ENCODE data around the gene FARSB. TPM values are rescaled to one million over a fixed set of nuclear protein-coding genes. Genes with fewer than 3 reads are reported as not detected.

The FARSB gene
- total RNA-seq, 2 experiments from 2014 or later, result 16.6 to 17.6 TPM

GRCh38 chr2:222677981-222678380 lies 22.1 kb upstream of the FARSB start:
- no peaks in the 10 kb centered on the region for H3K36me3 Mint-ChIP-seq
- POLR2A ChIA-PET, result no interaction called here
- DNase-seq (no peak), ATAC-seq (ENCODE audit: low read depth) (no peak)
- no peaks in the 10 kb centered on the region for H3K4me1 Mint-ChIP-seq
- no peaks in the 10 kb centered on the region for H3K9me3 Mint-ChIP-seq
- peaks cover 76% of the 10 kb centered on the region for H3K27me3 Mint-ChIP-seq
- H3K27ac Mint-ChIP-seq, result no peak overlapping the region
- no peak overlapping the region for H3K4me3 Mint-ChIP-seq

GRCh38 chr2:222673883-222674282 lies 18.0 kb upstream of the FARSB start:
- POLR2A ChIA-PET, result no interaction called here
- Mint-ChIP-seq H3K9me3 (no peaks in the 10 kb centered on the region), H3K4me1 (peaks cover 5% of the 10 kb centered on the region), H3K36me3 (no peaks in the 10 kb centered on the region), H3K27me3 (peaks cover 80% of the 10 kb centered on the region), H3K27ac (no peak overlapping the region), H3K4me3 (no peak overlapping the region)
- no peak for ATAC-seq (ENCODE audit: low read depth)
- DNase-seq, result no peak

GRCh38 chr2:222673273-222673672 lies 17.4 kb upstream of the FARSB start:
- Mint-ChIP-seq H3K9me3 (no peaks in the 10 kb centered on the region), H3K27ac (no peak overlapping the region), H3K27me3 (peaks cover 80% of the 10 kb centered on the region), H3K4me1 (peaks cover 5% of the 10 kb centered on the region), H3K4me3 (no peak overlapping the region), H3K36me3 (no peaks in the 10 kb centered on the region)
- DNase-seq (no peak), ATAC-seq (ENCODE audit: low read depth) (no peak)
- POLR2A ChIA-PET, result interaction anchor here (0.6 kb wide), 1 partner anchor 13 kb away, joined by 3 read pairs; no protein-coding TSS in a partner anchor

- Mint-ChIP-seq H3K9me3 (no peaks in the 10 kb centered on the region), H3K27ac (no peak overlapping the region), H3K4me3 (peak overlapping the region; percentile 59), H3K27me3 (peaks cover 75% of the 10 kb centered on the region), H3K4me1 (peaks cover 5% of the 10 kb centered on the region), H3K36me3 (no peaks in the 10 kb centered on the region)
- POLR2A ChIA-PET, result no interaction called here
- ATAC-seq (ENCODE audit: low read depth) (no peak), DNase-seq (no peak)
Measured at GRCh38 chr2:222672068-222672401, 16.1 kb upstream of the FARSB start.

- peaks cover 76% of the 10 kb centered on the region for H3K27me3 Mint-ChIP-seq
- H3K4me3 Mint-ChIP-seq, result peak within 1 kb of the TSS; percentile 59
- peak; percentile 29 for DNase-seq
- ATAC-seq (ENCODE audit: low read depth), result peak; percentile 63
- H3K9me3 Mint-ChIP-seq, result no peaks in the 10 kb centered on the region
- H3K27ac Mint-ChIP-seq, result no peak within 1 kb of the TSS
- peaks cover 5% of the 10 kb centered on the region for H3K4me1 Mint-ChIP-seq
- POLR2A ChIA-PET, result interaction anchor here (0.7 kb wide), 1 partner anchor 241 kb away, joined by 3 read pairs; no protein-coding TSS in a partner anchor
- H3K36me3 Mint-ChIP-seq, result no peaks in the 10 kb centered on the region
Measured at GRCh38 chr2:222671259-222672067, 15.6 kb upstream of the FARSB start, which contains the start of gene MOGAT1. Gene MOGAT1 (plus strand): TSS chr2:222671658. CDS start chr2:222671786, 128 bp downstream.

GRCh38 chr2:222670191-222671038 lies 14.5 kb upstream of the FARSB start:
- no peaks in the 10 kb centered on the region for H3K36me3 Mint-ChIP-seq
- no peak overlapping the region for H3K27ac Mint-ChIP-seq
- H3K4me1 Mint-ChIP-seq, result peaks cover 5% of the 10 kb centered on the region
- H3K9me3 Mint-ChIP-seq, result no peaks in the 10 kb centered on the region
- POLR2A ChIA-PET, result interaction anchor here (0.5 kb wide), 1 partner anchor 1218 kb away, joined by 4 read pairs; no protein-coding TSS in a partner anchor
- DNase-seq (no peak), ATAC-seq (ENCODE audit: low read depth) (no peak)
- H3K27me3 Mint-ChIP-seq, result peaks cover 72% of the 10 kb centered on the region
- H3K4me3 Mint-ChIP-seq, result no peak overlapping the region

- Mint-ChIP-seq H3K4me3 (no peak overlapping the region), H3K4me1 (peaks cover 5% of the 10 kb centered on the region), H3K9me3 (no peaks in the 10 kb centered on the region), H3K27ac (no peak overlapping the region), H3K36me3 (no peaks in the 10 kb centered on the region), H3K27me3 (peaks cover 63% of the 10 kb centered on the region)
- DNase-seq (no peak), ATAC-seq (ENCODE audit: low read depth) (no peak)
- POLR2A ChIA-PET, result no interaction called here
Measured at GRCh38 chr2:222669353-222669752, 13.5 kb upstream of the FARSB start.

GRCh38 chr2:222668494-222669154 lies 12.7 kb upstream of the FARSB start:
- H3K27me3 Mint-ChIP-seq, result peaks cover 58% of the 10 kb centered on the region
- POLR2A ChIA-PET, result no interaction called here

GRCh38 chr2:222663479-222663878 lies 7.6 kb upstream of the FARSB start:
- ATAC-seq (ENCODE audit: low read depth) (no peak), DNase-seq (no peak)
- POLR2A ChIA-PET, result no interaction called here
- H3K27ac Mint-ChIP-seq, result no peak overlapping the region
- peaks cover 11% of the 10 kb centered on the region for H3K27me3 Mint-ChIP-seq
- H3K36me3 Mint-ChIP-seq, result no peaks in the 10 kb centered on the region
- H3K4me1 Mint-ChIP-seq, result no peaks in the 10 kb centered on the region
- H3K4me3 Mint-ChIP-seq, result no peak overlapping the region
- H3K9me3 Mint-ChIP-seq, result no peaks in the 10 kb centered on the region

More at GRCh38 chr2:222668494-222669154, 12.7 kb upstream of the FARSB start:
- H3K36me3 Mint-ChIP-seq, result no peaks in the 10 kb centered on the region
- H3K4me3 Mint-ChIP-seq, result no peak overlapping the region
- no peak overlapping the region for H3K27ac Mint-ChIP-seq
- DNase-seq, result no peak
- H3K9me3 Mint-ChIP-seq, result no peaks in the 10 kb centered on the region
- no peak for ATAC-seq (ENCODE audit: low read depth)
- H3K4me1 Mint-ChIP-seq, result peaks cover 5% of the 10 kb centered on the region

GRCh38 chr2:222656526-222657446 lies 894 bp upstream of the FARSB start:
- H3K4me1 Mint-ChIP-seq, result peaks cover 20% of the 10 kb centered on the region
- H3K36me3 Mint-ChIP-seq, result no peaks in the 10 kb centered on the region
- no peaks in the 10 kb centered on the region for H3K27me3 Mint-ChIP-seq
- DNase-seq, result no peak
- peak overlapping the region; percentile 98 for H3K4me3 Mint-ChIP-seq
- H3K9me3 Mint-ChIP-seq, result no peaks in the 10 kb centered on the region
- H3K27ac Mint-ChIP-seq, result peak overlapping the region; percentile 98
- POLR2A ChIA-PET, result interaction anchor here (0.6 kb wide), 1 partner anchor 1176 kb away, joined by 3 read pairs; no protein-coding TSS in a partner anchor
- peak; percentile 14 for ATAC-seq (ENCODE audit: low read depth)

- H3K36me3 Mint-ChIP-seq, result peaks cover 9% of the 10 kb centered on the region
- H3K27ac Mint-ChIP-seq, result peak overlapping the region; percentile 46
- H3K9me3 Mint-ChIP-seq, result no peaks in the 10 kb centered on the region
- DNase-seq (no peak), ATAC-seq (ENCODE audit: low read depth) (no peak)
- H3K4me1 Mint-ChIP-seq, result peaks cover 24% of the 10 kb centered on the region
- POLR2A ChIA-PET, result interaction anchor here (1.1 kb wide), 1 partner anchor 335 kb away, joined by 3 read pairs; no protein-coding TSS in a partner anchor
- no peaks in the 10 kb centered on the region for H3K27me3 Mint-ChIP-seq
- peak overlapping the region; percentile 46 for H3K4me3 Mint-ChIP-seq
Measured at GRCh38 chr2:222653280-222653679, 2.6 kb downstream of the FARSB start.

GRCh38 chr2:222652491-222653255 lies 3.2 kb downstream of the FARSB start:
- Mint-ChIP-seq H3K4me1 (peaks cover 24% of the 10 kb centered on the region), H3K27ac (peak overlapping the region; percentile 46), H3K27me3 (no peaks in the 10 kb centered on the region), H3K4me3 (peak overlapping the region; percentile 46), H3K9me3 (no peaks in the 10 kb centered on the region), H3K36me3 (peaks cover 11% of the 10 kb centered on the region)
- POLR2A ChIA-PET, result interaction anchor here (1.1 kb wide), 1 partner anchor 335 kb away, joined by 3 read pairs; no protein-coding TSS in a partner anchor
- ATAC-seq (ENCODE audit: low read depth), result no peak
- DNase-seq, result no peak

All from activated naive CD8-positive, alpha-beta T cell treated with anti-CD3 and anti-CD28 coated beads, Interleukin-2, amount 10 ng/mL, durations not matched to agents 7 days and 5 days (primary cell).